H9 (cell line): ENCODE results near the gene PCBD2. TPM values are rescaled to one million over a fixed set of nuclear protein-coding genes. Genes with fewer than 3 reads are reported as not detected.

Experiments
- DNase-seq: peaks from one replicate; pipeline ENCODE4 v3.0.0-alpha.2; 2017
- H2AFZ ChIP-seq: one replicate; pipeline ENCODE4 v1.6.1; 2013; ENCODE audit warnings: mild to moderate bottlenecking, low read length, control low read depth, moderate library complexity
- H2AK5ac ChIP-seq: 2 replicates; pipeline ENCODE4 v1.6.1; 2013; ENCODE audit warnings: low read length, control low read depth, mixed read lengths; ENCODE audit not compliant: insufficient read length
- H2BK120ac ChIP-seq: one replicate; pipeline ENCODE4 v1.6.1; 2013; ENCODE audit warnings: low read depth, mild to moderate bottlenecking, low read length, control low read depth, inconsistent platforms; ENCODE audit not compliant: poor library complexity, severe bottlenecking
- H2BK12ac ChIP-seq: 2 replicates; pipeline ENCODE4 v1.6.1; 2013; ENCODE audit warnings: low read length, control low read depth, mixed read lengths, low read depth; ENCODE audit not compliant: insufficient read length
- H2BK15ac ChIP-seq: 2 replicates; pipeline ENCODE4 v1.6.1; 2013; ENCODE audit warnings: low read depth, low read length, control low read depth
- H2BK20ac ChIP-seq: one replicate; pipeline ENCODE4 v1.6.1; 2013; ENCODE audit warnings: low read depth, mild to moderate bottlenecking, low read length, control low read depth, inconsistent platforms; ENCODE audit not compliant: poor library complexity, severe bottlenecking
- H2BK5ac ChIP-seq: 2 replicates; pipeline ENCODE4 v1.6.1; 2013; ENCODE audit warnings: low read length, control low read depth, mixed read lengths; ENCODE audit not compliant: insufficient read length
- H3K14ac ChIP-seq: 2 replicates; pipeline ENCODE4 v1.6.1; 2013; ENCODE audit warnings: low read length, control low read depth; ENCODE audit not compliant: insufficient read depth
- H3K18ac ChIP-seq: 2 replicates; pipeline ENCODE4 v1.6.1; 2013; ENCODE audit warnings: low read depth, mild to moderate bottlenecking, mixed read lengths, low read length, control low read depth; ENCODE audit not compliant: insufficient read length
- H3K23ac ChIP-seq: 2 replicates; pipeline ENCODE4 v1.6.1; 2013; ENCODE audit warnings: low read length, control low read depth, mixed read lengths, low read depth; ENCODE audit not compliant: insufficient read length
- H3K23me2 ChIP-seq: 2 replicates; pipeline ENCODE4 v1.6.1; 2013; ENCODE audit warnings: low read depth, mild to moderate bottlenecking, mixed read lengths, low read length, control low read depth; ENCODE audit not compliant: insufficient read length, poor library complexity, severe bottlenecking
- H3K27ac ChIP-seq: 2 replicates; pipeline ENCODE4 v1.5.1; 2013; ENCODE audit warnings: low read length, control low read depth, mixed read lengths, low read depth; ENCODE audit not compliant: insufficient read length
- H3K27me3 ChIP-seq: 2 replicates; pipeline ENCODE4 v1.6.1; 2013; ENCODE audit warnings: low read length, control low read depth, inconsistent platforms; ENCODE audit not compliant: insufficient read depth
- H3K4ac ChIP-seq: 2 replicates; pipeline ENCODE4 v1.6.1; 2013; ENCODE audit warnings: low read depth, mild to moderate bottlenecking, control low read depth, inconsistent platforms, low read length, moderate library complexity
- H3K4me1 ChIP-seq: 2 replicates; pipeline ENCODE4 v1.6.1; 2013; ENCODE audit warnings: low read length, control low read depth, inconsistent platforms; ENCODE audit not compliant: insufficient read depth
- H3K4me2 ChIP-seq: 2 replicates; pipeline ENCODE4 v1.6.1; 2013; ENCODE audit warnings: low read length, control low read depth, mixed read lengths; ENCODE audit not compliant: insufficient read length, insufficient read depth
- H3K56ac ChIP-seq: 2 replicates; pipeline ENCODE4 v1.6.1; 2013; ENCODE audit warnings: low read depth, mild to moderate bottlenecking, mixed read lengths, low read length, control low read depth; ENCODE audit not compliant: insufficient read length
- H3K79me1 ChIP-seq: 2 replicates; pipeline ENCODE4 v1.6.1; 2013; ENCODE audit warnings: low read depth, mild to moderate bottlenecking, moderate library complexity, low read length, control low read depth, inconsistent platforms; ENCODE audit not compliant: insufficient read depth, poor library complexity, severe bottlenecking
- H3K79me2 ChIP-seq: 2 replicates; pipeline ENCODE4 v1.6.1; 2013; ENCODE audit warnings: low read length, control low read depth, inconsistent platforms; ENCODE audit not compliant: insufficient read depth
- H3K9ac ChIP-seq: 2 replicates; pipeline ENCODE4 v1.6.1; 2013; ENCODE audit warnings: low read length, control low read depth, mixed read lengths; ENCODE audit not compliant: insufficient read length; ENCODE audit errors: extremely low read depth
- H3K9me3 ChIP-seq: one replicate; pipeline ENCODE4 v1.6.1; 2013; ENCODE audit warnings: low read depth, low read length, inconsistent platforms; ENCODE audit not compliant: control insufficient read depth
- H3T11ph ChIP-seq: one replicate; pipeline ENCODE4 v1.6.1; 2013; ENCODE audit warnings: mild to moderate bottlenecking, low read length, control low read depth, inconsistent platforms
- H4K20me1 ChIP-seq: one replicate; pipeline ENCODE4 v1.6.1; 2013; ENCODE audit not compliant: control insufficient read depth, insufficient read length, insufficient read depth
- H4K5ac ChIP-seq: 2 replicates; pipeline ENCODE4 v1.6.1; 2013; ENCODE audit warnings: low read depth, mild to moderate bottlenecking, mixed read lengths, low read length, control low read depth; ENCODE audit not compliant: insufficient read length
- H4K8ac ChIP-seq: replicated peaks from 2 replicates; pipeline ENCODE4 v1.6.1; 2013; ENCODE audit warnings: low read length, control low read depth, mixed read lengths, low read depth; ENCODE audit not compliant: insufficient read length
- H4K91ac ChIP-seq: 2 replicates; pipeline ENCODE4 v1.6.1; 2013; ENCODE audit warnings: low read depth, mild to moderate bottlenecking, moderate library complexity, mixed read lengths, low read length, control low read depth; ENCODE audit not compliant: insufficient read length
- H3K27ac Mint-ChIP-seq, 3 experiments: 2 replicates in 2 of 3; 3 replicates in 1 of 3; pipeline ENCODE4 v1.8.0; 2020 to 2021; ENCODE audit warnings: mixed read lengths in 3 of 3, mild to moderate bottlenecking in 1 of 3, moderate library complexity in 1 of 3
- H3K27me3 Mint-ChIP-seq: 2 replicates; pipeline ENCODE4 v1.8.0; 2021; ENCODE audit warnings: low read depth, mild to moderate bottlenecking, moderate library complexity, mixed read lengths
- H3K36me3 Mint-ChIP-seq, 3 experiments: 2 replicates in 2 of 3; 3 replicates in 1 of 3; pipeline ENCODE4 v1.8.0; 2020 to 2021; ENCODE audit warnings: low read depth in 3 of 3, mixed read lengths in 3 of 3; ENCODE audit not compliant: insufficient read depth in 1 of 3
- H3K4me1 Mint-ChIP-seq, 2 experiments: 2 replicates each; pipeline ENCODE4 v1.8.0; 2020; ENCODE audit warnings: mixed read lengths in 2 of 2
- H3K4me3 Mint-ChIP-seq, 2 experiments: 2 replicates in 1 of 2; 3 replicates in 1 of 2; pipeline ENCODE4 v1.8.0; 2020 to 2021; ENCODE audit warnings: mild to moderate bottlenecking in 2 of 2, mixed read lengths in 2 of 2, moderate library complexity in 1 of 2
- H3K9me3 Mint-ChIP-seq, 2 experiments: 2 replicates in 1 of 2; 3 replicates in 1 of 2; pipeline ENCODE4 v1.8.0; 2020; ENCODE audit warnings: mild to moderate bottlenecking in 2 of 2, mixed read lengths in 2 of 2, moderate library complexity in 1 of 2
- CTCF ChIP-seq: fragments of 200-600 bp; sonication (generic); conservative IDR thresholded peaks from 3 replicates; pipeline ENCODE4 v1.8.0; 2021; ENCODE audit warnings: antibody characterized with exemption, mild to moderate bottlenecking
- WGBS: extraction: QIAGEN DNeasy Blood & Tissue Kit; methylation state at CpG from one replicate; pipeline ENCODE4 v1.1.7; 2013; ENCODE audit warnings: missing lambda C conversion rate, low lambda C conversion rate, mixed read lengths; ENCODE audit not compliant: insufficient read length; ENCODE audit errors: extremely low coverage; 5-methylcytosine and 5-hydroxymethylcytosine counted together
- total RNA-seq: library from RNA; stranded (reverse); gene quantifications from 2 replicates; pipeline ENCODE4 v1.2.1, GENCODE V29; 2021

The PCBD2 gene
- total RNA-seq, 1 experiment from 2014 or later: 11.9 TPM

DNA sequence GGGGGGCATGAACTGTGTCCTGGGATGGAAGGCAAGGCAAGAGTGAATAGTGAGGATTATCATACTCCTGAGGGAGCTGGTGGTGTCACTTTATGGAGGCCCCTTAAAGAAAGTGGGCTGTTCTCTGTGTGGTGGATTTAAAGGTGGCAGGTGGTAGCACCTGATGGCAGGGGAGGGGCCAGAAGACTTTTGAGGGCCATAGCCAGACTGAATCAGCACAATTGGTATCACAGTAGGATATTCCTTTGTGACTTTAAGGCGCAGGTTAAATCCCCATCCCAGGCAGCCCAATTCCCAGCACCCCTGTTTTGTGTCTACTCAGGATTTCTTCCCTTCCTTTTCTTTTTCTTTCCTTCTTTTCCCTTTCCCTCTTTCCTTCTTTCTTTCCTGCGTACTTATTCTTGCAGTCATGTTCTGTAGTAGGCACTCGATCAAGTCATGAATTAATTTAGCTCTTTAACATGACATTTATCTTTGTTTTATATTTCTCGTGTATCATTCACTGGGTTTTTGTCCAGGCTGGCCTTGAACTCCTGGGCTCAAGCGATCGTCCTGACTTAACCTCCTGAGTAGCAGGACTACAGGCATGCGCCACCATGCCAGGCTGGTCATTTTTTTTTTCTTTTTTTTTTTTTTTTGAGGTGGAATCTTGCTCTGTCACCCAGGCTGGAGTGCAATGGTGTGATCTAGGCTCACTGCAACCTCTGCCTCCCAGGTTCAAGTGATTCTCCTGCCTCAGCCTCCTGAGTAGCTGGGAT is 11.0 kb upstream of the PCBD2 start:
- H2BK20ac ChIP-seq: no peak overlapping the region
- no peak overlapping the region for H3K23ac ChIP-seq
- H3K79me2 ChIP-seq: no peaks in the 10 kb centered on the region

More for the DNA sequence above, 11.0 kb upstream of the PCBD2 start:
- no peaks in the 10 kb centered on the region for H3K4me1 ChIP-seq
- H2BK120ac ChIP-seq: no peak overlapping the region
- no peak overlapping the region for H3K27ac ChIP-seq
- no peaks in the 10 kb centered on the region for H3K9me3 ChIP-seq
- H3K9ac ChIP-seq: no peak overlapping the region
- H2BK15ac ChIP-seq: no peak overlapping the region
- H2BK12ac ChIP-seq: no peak overlapping the region
- H3K23me2 ChIP-seq: no peaks in the 10 kb centered on the region
- Mint-ChIP-seq H3K27me3 (no peaks in the 10 kb centered on the region), H3K27ac (peak overlapping the region in 2 of 3 experiments; percentile 7 to 24; a peak in 2 of 7 replicates), H3K36me3 (peaks cover 9 to 11% (median 11%) of the 10 kb centered on the region in 3 experiments; a peak in 6 of 7 replicates), H3K4me3 (no peak overlapping the region), H3K4me1 (peaks cover 8 to 14% of the 10 kb centered on the region in 2 experiments), H3K9me3 (no peaks in the 10 kb centered on the region; a peak in 1 of 5 replicates)
- no peak overlapping the region for H3K4me2 ChIP-seq
- no peak overlapping the region for H3K56ac ChIP-seq
- DNase-seq: no peak
- no peak for TF ChIP-seq CTCF
- H3T11ph ChIP-seq: no peak overlapping the region
- H4K5ac ChIP-seq: no peak overlapping the region
- H2BK5ac ChIP-seq: no peak overlapping the region
- H4K91ac ChIP-seq: no peak overlapping the region
- no peak overlapping the region for H2AK5ac ChIP-seq
- H2AFZ ChIP-seq: no peak overlapping the region
- H3K4ac ChIP-seq: no peak overlapping the region
- no peaks in the 10 kb centered on the region for H4K20me1 ChIP-seq
- H3K27me3 ChIP-seq: no peaks in the 10 kb centered on the region
- no peaks in the 10 kb centered on the region for H3K79me1 ChIP-seq
- WGBS: no CpG with 5 or more reads among the region's 7 CpGs
- no peak overlapping the region for H4K8ac ChIP-seq
- no peak overlapping the region for H3K14ac ChIP-seq
- H3K18ac ChIP-seq: no peak overlapping the region
